ENCODE measurements around the gene PSG5.
"Not testable (repeated sequence)": the region's sequence is repeated elsewhere in the genome, so short reads cannot be mapped to it uniquely, and the experiment has no call there.

PSG5 gene

GRCh38 chr19:43186311-43186935, at the start of gene PSG5:
TSS of gene PSG5 (minus strand) at chr19:43186536. CDS start at chr19:43186405, 131 bp downstream.
- DNase-seq = not testable (repeated sequence)

GRCh38 chr19:43235686-43236085, 49.4 kb upstream of the PSG5 start:
- DNase-seq = not testable (repeated sequence)

- no peak for DNase-seq
Observed at GRCh38 chr19:43229315-43229714, 43.0 kb upstream of the PSG5 start.

- DNase-seq = not testable (repeated sequence)
Observed at GRCh38 chr19:43228730-43229129, 42.4 kb upstream of the PSG5 start.

- DNase-seq = not testable (repeated sequence)
Observed at GRCh38 chr19:43226986-43227385, 40.6 kb upstream of the PSG5 start.

GRCh38 chr19:43224855-43225253, 38.5 kb upstream of the PSG5 start:
- no peak for DNase-seq

GRCh38 chr19:43224201-43224854, 38.0 kb upstream of the PSG5 start:
- DNase-seq = not testable (repeated sequence)

- DNase-seq = not testable (repeated sequence)
Observed at GRCh38 chr19:43221891-43222290, 35.6 kb upstream of the PSG5 start.

- DNase-seq = not testable (repeated sequence)
Observed at GRCh38 chr19:43219136-43219535, 32.8 kb upstream of the PSG5 start.

GRCh38 chr19:43215881-43216280, 29.5 kb upstream of the PSG5 start:
- not testable (repeated sequence) for DNase-seq

- no peak for DNase-seq
Observed at GRCh38 chr19:43207991-43208390, 21.7 kb upstream of the PSG5 start.

- DNase-seq = not testable (repeated sequence)
Observed at GRCh38 chr19:43207174-43207573, 20.8 kb upstream of the PSG5 start.

GRCh38 chr19:43205471-43206105, 19.3 kb upstream of the PSG5 start, which contains the start of gene PSG4:
TSS of gene PSG4 (minus strand) at chr19:43205638. CDS start at chr19:43205536, 102 bp downstream.
- DNase-seq = not testable (repeated sequence)

- DNase-seq = not testable (repeated sequence)
Observed at GRCh38 chr19:43203611-43204010, 17.3 kb upstream of the PSG5 start.

- not testable (repeated sequence) for DNase-seq
Observed at GRCh38 chr19:43201891-43202290, 15.6 kb upstream of the PSG5 start.

GRCh38 chr19:43201337-43201801, 15.0 kb upstream of the PSG5 start:
- DNase-seq = not testable (repeated sequence)

- not testable (repeated sequence) for DNase-seq
Observed at GRCh38 chr19:43198686-43199419, 12.5 kb upstream of the PSG5 start.

- DNase-seq = not testable (repeated sequence)
Observed at GRCh38 chr19:43197666-43198397, 11.5 kb upstream of the PSG5 start.

GRCh38 chr19:43194397-43194796, 8.1 kb upstream of the PSG5 start:
- DNase-seq = not testable (repeated sequence)

- not testable (repeated sequence) for DNase-seq
Observed at GRCh38 chr19:43192381-43193155, 6.2 kb upstream of the PSG5 start.

- DNase-seq = not testable (repeated sequence)
Observed at GRCh38 chr19:43188092-43188491, 1.8 kb upstream of the PSG5 start.

All from CD4-positive, alpha-beta T cell treated with Interleukin-10 for 1 hour (primary cell).